Nephron progenitor cell (in vitro differentiated cells): ENCODE results near the gene HEY2.
"Not testable (repeated sequence)": the region's sequence is repeated elsewhere in the genome, so short reads cannot be mapped to it uniquely, and the experiment has no call there.

Source experiments
- DNase-seq: peaks from one replicate; pipeline ENCODE4 v3.0.0; 2021
- H3K27ac Mint-ChIP-seq: 2 replicates; pipeline ENCODE4 v1.8.0; 2021; ENCODE audit warnings: mild to moderate bottlenecking, moderate library complexity, mixed read lengths
- H3K27me3 Mint-ChIP-seq: 2 replicates; pipeline ENCODE4 v1.8.0; 2021; ENCODE audit warnings: mild to moderate bottlenecking, low read depth, mixed read lengths; ENCODE audit not compliant: poor library complexity
- H3K36me3 Mint-ChIP-seq: 2 replicates; pipeline ENCODE4 v1.8.0; 2021; ENCODE audit warnings: low read depth, mixed read lengths
- H3K4me1 Mint-ChIP-seq: 2 replicates; pipeline ENCODE4 v1.8.0; 2021; ENCODE audit warnings: mixed read lengths
- H3K4me3 Mint-ChIP-seq: 2 replicates; pipeline ENCODE4 v1.8.0; 2021; ENCODE audit warnings: mild to moderate bottlenecking, moderate library complexity, mixed read lengths
- H3K9me3 Mint-ChIP-seq: 2 replicates; pipeline ENCODE4 v1.8.0; 2021; ENCODE audit warnings: mild to moderate bottlenecking, moderate library complexity, mixed read lengths
- CTCF ChIP-seq: fragments of 200-600 bp; sonication (generic); IDR thresholded peaks from 2 replicates; pipeline ENCODE4 v1.5.0; 2021; ENCODE audit warnings: antibody characterized with exemption

The HEY2 gene

GRCh38 chr6:125766641-125767040 is 17.2 kb downstream of the HEY2 start:
- no peaks in the 10 kb centered on the region for H3K27me3 Mint-ChIP-seq
- no peak for TF ChIP-seq CTCF
- DNase-seq, result no peak
- H3K4me3 Mint-ChIP-seq, result no peak overlapping the region
- H3K4me1 Mint-ChIP-seq, result peaks cover 16% of the 10 kb centered on the region
- no peak overlapping the region for H3K27ac Mint-ChIP-seq
- H3K9me3 Mint-ChIP-seq, result peaks cover 7% of the 10 kb centered on the region
- H3K36me3 Mint-ChIP-seq, result peaks cover 1% of the 10 kb centered on the region

GRCh38 chr6:125769147-125769783 is 19.8 kb downstream of the HEY2 start:
- DNase-seq, result no peak
- Mint-ChIP-seq H3K27me3 (peaks cover 6% of the 10 kb centered on the region), H3K27ac (no peak overlapping the region), H3K4me1 (peaks cover 12% of the 10 kb centered on the region), H3K9me3 (peaks cover 7% of the 10 kb centered on the region), H3K4me3 (no peak overlapping the region), H3K36me3 (no peaks in the 10 kb centered on the region)
- no peak for TF ChIP-seq CTCF

GRCh38 chr6:125773387-125774341 is 24.2 kb downstream of the HEY2 start:
- Mint-ChIP-seq H3K4me3 (no peak overlapping the region), H3K9me3 (peaks cover 7% of the 10 kb centered on the region), H3K27me3 (peaks cover 6% of the 10 kb centered on the region), H3K27ac (no peak overlapping the region), H3K4me1 (peaks cover 5% of the 10 kb centered on the region), H3K36me3 (no peaks in the 10 kb centered on the region)
- TF ChIP-seq CTCF, result no peak
- DNase-seq, result no peak

GRCh38 chr6:125776107-125776826 is 26.8 kb downstream of the HEY2 start:
- not testable (repeated sequence) for H3K4me3 Mint-ChIP-seq, H3K4me1 Mint-ChIP-seq, H3K9me3 Mint-ChIP-seq, H3K36me3 Mint-ChIP-seq, H3K27ac Mint-ChIP-seq, DNase-seq, H3K27me3 Mint-ChIP-seq

GRCh38 chr6:125779924-125780539 is 30.6 kb downstream of the HEY2 start:
- no peak for TF ChIP-seq CTCF
- peak; percentile 83 for DNase-seq
- no peaks in the 10 kb centered on the region for H3K4me1 Mint-ChIP-seq
- H3K9me3 Mint-ChIP-seq, result peaks cover 6% of the 10 kb centered on the region
- H3K4me3 Mint-ChIP-seq, result no peak overlapping the region
- H3K36me3 Mint-ChIP-seq, result no peaks in the 10 kb centered on the region
- no peak overlapping the region for H3K27ac Mint-ChIP-seq
- no peaks in the 10 kb centered on the region for H3K27me3 Mint-ChIP-seq
